ENCODE results near the gene ZNF599. TPM values are rescaled to one million over a fixed set of nuclear protein-coding genes. Genes with fewer than 3 reads are reported as not detected.

ZNF599 gene
- total and polyA plus RNA-seq, 2 of the 13 experiments (the other 11 are each of a cell fraction or from before 2014, with no cell fraction given), result 5.8 to 7.3 TPM

DNA sequence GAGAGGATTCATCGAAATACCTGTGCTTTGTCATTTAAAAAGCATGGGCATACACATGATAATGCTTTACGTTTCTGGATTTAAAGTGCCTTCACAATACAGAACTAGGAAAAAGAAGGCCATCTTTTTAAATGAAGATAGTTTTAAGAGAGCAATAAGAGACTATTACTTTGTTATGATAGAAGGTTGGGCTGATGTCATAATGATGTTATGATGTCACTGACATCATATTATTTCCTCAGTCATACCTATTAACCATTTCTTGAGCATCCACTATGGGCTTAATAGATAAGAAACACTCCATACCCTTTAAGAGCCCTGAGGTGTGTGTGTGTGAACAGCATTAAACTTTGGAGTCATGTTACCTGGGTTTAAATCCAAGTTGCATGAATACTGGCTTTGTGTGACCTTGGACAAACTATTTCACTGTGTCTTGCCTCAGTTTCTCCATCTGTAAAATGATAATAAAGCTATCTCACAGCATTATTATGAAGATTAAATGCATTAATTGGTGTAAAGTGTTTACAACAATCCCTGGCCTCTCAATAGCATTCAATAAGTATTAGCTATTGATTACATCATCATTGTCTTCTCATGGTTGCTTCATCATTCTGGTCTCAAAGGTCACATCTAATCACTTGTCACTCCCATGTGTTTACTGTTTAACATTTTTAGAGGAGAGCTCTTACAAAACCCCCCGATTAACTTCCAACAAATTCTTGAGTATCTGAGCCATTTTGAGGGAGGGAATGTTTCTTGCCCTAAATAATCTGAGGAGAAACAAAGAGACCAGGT lies 27.9 kb downstream of the ZNF599 start (continued):
- TF ChIP-seq, protein P1, sequence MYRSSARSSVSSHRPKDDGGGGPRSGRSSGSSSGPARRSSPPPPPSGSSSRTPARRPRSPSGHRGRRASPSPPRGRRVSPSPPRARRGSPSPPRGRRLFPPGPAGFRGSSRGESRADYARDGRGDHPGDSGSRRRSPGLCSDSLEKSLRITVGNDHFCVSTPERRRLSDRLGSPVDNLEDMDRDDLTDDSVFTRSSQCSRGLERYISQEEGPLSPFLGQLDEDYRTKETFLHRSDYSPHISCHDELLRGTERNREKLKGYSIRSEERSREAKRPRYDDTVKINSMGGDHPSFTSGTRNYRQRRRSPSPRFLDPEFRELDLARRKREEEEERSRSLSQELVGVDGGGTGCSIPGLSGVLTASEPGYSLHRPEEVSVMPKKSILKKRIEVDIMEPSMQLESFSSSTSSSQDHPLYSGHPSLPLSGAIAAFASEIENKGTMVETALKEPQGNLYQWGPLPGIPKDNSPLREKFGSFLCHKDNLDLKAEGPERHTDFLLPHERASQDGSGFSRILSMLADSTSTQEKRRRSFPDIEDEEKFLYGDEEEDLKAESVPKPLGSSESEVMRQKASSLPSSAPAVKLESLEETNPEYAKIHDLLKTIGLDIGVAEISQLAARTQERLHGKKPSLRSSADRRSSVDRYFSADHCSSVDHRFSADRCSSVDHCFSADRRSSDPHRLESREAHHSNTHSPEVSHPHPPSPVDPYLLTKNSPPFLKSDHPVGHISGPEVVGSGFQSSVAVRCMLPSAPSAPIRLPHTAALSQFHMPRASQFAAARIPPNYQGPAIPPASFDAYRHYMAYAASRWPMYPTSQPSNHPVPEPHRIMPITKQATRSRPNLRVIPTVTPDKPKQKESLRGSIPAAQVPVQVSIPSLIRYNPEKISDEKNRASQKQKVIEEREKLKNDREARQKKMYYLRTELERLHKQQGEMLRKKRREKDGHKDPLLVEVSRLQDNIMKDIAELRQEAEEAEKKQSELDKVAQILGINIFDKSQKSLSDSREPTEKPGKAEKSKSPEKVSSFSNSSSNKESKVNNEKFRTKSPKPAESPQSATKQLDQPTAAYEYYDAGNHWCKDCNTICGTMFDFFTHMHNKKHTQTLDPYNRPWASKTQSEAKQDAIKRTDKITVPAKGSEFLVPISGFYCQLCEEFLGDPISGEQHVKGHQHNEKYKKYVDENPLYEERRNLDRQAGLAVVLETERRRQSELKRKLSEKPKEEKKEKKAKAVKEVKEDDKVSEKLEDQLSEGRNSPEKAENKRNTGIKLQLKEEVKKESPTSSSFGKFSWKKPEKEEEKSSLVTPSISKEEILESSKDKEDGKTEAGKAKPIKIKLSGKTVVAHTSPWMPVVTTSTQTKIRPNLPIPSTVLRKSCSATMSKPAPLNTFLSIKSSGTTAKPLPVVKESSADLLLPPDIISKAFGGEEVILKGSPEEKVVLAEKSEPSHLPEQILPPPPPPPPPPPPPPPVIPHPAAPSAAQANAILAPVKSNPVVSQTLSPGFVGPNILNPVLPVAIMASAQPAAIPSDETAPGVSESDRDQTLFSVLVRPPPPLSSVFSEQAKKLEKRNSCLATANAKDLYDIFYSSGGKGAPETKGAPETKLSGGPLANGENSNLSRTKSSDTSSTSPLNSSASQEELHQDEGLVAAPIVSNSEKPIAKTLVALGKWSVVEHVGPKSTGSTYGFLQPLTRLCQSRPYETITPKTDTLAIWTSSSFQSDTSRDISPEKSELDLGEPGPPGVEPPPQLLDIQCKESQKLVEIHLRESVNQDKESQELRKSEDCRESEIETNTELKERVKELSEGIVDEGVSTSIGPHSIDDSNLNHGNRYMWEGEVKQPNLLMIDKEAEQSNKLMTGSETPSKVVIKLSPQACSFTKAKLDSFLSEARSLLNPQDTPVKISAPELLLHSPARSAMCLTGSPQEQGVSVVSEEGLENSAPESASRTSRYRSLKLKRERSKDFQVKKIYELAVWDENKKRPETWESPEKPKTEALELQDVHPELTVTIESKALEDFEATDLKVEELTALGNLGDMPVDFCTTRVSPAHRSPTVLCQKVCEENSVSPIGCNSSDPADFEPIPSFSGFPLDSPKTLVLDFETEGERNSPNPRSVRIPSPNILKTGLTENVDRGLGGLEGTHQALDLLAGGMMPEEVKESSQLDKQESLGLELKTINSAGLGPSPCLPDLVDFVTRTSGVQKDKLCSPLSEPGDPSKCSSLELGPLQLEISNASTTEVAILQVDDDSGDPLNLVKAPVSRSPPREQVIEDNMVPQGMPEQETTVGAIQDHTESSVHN (CRISPR knock-in tag; IDR thresholded peaks at IDR 0.05), result no peak
- no peak for TF ChIP-seq MAF1 (CRISPR knock-in tag; IDR thresholded peaks at IDR 0.05; ENCODE audit: borderline replicate concordance)
- TF ChIP-seq ARID4A (CRISPR knock-in tag; IDR thresholded peaks at IDR 0.05; ENCODE audit: borderline replicate concordance), result 0 out of 2 replicates have a peak, but pooled peaks have one; percentile 1
- peak; percentile 90 for TF ChIP-seq CEBPG (CRISPR knock-in tag; IDR thresholded peaks at IDR 0.05)
- 0 out of 2 replicates have a peak, but pooled peaks have one; percentile 25 for TF ChIP-seq FOXP1 (IDR thresholded peaks at IDR 0.05)
- peak; percentile 68 for TF ChIP-seq FOXP1 (CRISPR knock-in tag; IDR thresholded peaks at IDR 0.05)
- TF ChIP-seq CEBPB (IDR thresholded peaks at IDR 0.05; ENCODE audit: borderline replicate concordance, low read depth, low read length), result peak; percentile 96
- TF ChIP-seq, protein P2, sequence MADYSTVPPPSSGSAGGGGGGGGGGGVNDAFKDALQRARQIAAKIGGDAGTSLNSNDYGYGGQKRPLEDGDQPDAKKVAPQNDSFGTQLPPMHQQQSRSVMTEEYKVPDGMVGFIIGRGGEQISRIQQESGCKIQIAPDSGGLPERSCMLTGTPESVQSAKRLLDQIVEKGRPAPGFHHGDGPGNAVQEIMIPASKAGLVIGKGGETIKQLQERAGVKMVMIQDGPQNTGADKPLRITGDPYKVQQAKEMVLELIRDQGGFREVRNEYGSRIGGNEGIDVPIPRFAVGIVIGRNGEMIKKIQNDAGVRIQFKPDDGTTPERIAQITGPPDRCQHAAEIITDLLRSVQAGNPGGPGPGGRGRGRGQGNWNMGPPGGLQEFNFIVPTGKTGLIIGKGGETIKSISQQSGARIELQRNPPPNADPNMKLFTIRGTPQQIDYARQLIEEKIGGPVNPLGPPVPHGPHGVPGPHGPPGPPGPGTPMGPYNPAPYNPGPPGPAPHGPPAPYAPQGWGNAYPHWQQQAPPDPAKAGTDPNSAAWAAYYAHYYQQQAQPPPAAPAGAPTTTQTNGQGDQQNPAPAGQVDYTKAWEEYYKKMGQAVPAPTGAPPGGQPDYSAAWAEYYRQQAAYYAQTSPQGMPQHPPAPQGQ (CRISPR knock-in tag; IDR thresholded peaks at IDR 0.05; ENCODE audit: borderline replicate concordance), result no peak
- TF ChIP-seq, protein P3, sequence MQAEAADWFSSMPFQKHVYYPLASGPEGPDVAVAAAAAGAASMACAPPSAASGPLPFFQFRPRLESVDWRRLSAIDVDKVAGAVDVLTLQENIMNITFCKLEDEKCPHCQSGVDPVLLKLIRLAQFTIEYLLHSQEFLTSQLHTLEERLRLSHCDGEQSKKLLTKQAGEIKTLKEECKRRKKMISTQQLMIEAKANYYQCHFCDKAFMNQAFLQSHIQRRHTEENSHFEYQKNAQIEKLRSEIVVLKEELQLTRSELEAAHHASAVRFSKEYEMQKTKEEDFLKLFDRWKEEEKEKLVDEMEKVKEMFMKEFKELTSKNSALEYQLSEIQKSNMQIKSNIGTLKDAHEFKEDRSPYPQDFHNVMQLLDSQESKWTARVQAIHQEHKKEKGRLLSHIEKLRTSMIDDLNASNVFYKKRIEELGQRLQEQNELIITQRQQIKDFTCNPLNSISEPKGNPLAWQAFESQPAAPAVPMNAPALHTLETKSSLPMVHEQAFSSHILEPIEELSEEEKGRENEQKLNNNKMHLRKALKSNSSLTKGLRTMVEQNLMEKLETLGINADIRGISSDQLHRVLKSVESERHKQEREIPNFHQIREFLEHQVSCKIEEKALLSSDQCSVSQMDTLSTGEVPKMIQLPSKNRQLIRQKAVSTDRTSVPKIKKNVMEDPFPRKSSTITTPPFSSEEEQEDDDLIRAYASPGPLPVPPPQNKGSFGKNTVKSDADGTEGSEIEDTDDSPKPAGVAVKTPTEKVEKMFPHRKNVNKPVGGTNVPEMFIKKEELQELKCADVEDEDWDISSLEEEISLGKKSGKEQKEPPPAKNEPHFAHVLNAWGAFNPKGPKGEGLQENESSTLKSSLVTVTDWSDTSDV (CRISPR knock-in tag; IDR thresholded peaks at IDR 0.05), result no peak
- TF ChIP-seq MYC (CRISPR knock-in tag; IDR thresholded peaks at IDR 0.05; ENCODE audit: borderline replicate concordance), result no peak

All from HepG2 (cell line).